Measurements from ENCODE around the gene HSD17B8.

HSD17B8 gene

GRCh38 chr6:33204415-33205190, at the start of gene HSD17B8:
Gene HSD17B8 (plus strand): TSS chr6:33204655. CDS start chr6:33204669, 14 bp downstream.
- peak; percentile 43 for DNase-seq

GRCh38 chr6:33156561-33156960, 47.9 kb upstream of the HSD17B8 start:
- DNase-seq, result no peak

GRCh38 chr6:33156964-33157363, 47.5 kb upstream of the HSD17B8 start:
- no peak for DNase-seq

- DNase-seq, result no peak
Observed at GRCh38 chr6:33160096-33160495, 44.4 kb upstream of the HSD17B8 start.

GRCh38 chr6:33160728-33161344, 43.6 kb upstream of the HSD17B8 start:
- no peak for DNase-seq

GRCh38 chr6:33161354-33162331, 42.8 kb upstream of the HSD17B8 start:
- DNase-seq, result no peak

GRCh38 chr6:33163540-33163939, 40.9 kb upstream of the HSD17B8 start:
- no peak for DNase-seq

- no peak for DNase-seq
Observed at GRCh38 chr6:33164176-33164575, 40.3 kb upstream of the HSD17B8 start.

GRCh38 chr6:33164665-33165373, 39.6 kb upstream of the HSD17B8 start:
- no peak for DNase-seq

GRCh38 chr6:33165581-33166258, 38.7 kb upstream of the HSD17B8 start:
- no peak for DNase-seq

- DNase-seq, result no peak
Observed at GRCh38 chr6:33166363-33166762, 38.1 kb upstream of the HSD17B8 start.

GRCh38 chr6:33166811-33167210, 37.6 kb upstream of the HSD17B8 start:
- DNase-seq, result no peak

- no peak for DNase-seq
Observed at GRCh38 chr6:33167374-33168283, 36.8 kb upstream of the HSD17B8 start.

- DNase-seq, result no peak
Observed at GRCh38 chr6:33168284-33168601, 36.2 kb upstream of the HSD17B8 start.

- no peak for DNase-seq
Observed at GRCh38 chr6:33168639-33169038, 35.8 kb upstream of the HSD17B8 start.

GRCh38 chr6:33169291-33170175, 34.9 kb upstream of the HSD17B8 start:
- DNase-seq, result no peak

- no peak for DNase-seq
Observed at GRCh38 chr6:33170176-33171015, 34.1 kb upstream of the HSD17B8 start.

GRCh38 chr6:33171016-33171879, 33.2 kb upstream of the HSD17B8 start:
- DNase-seq, result no peak

All from NCI-H1436 treated with DMSO at 0.1 percent for 48 hours (cell line).